LoVo (cell line): ENCODE measurements around the gene DOCK9.

ENCODE experiments used
- DNase-seq: peaks from one replicate; pipeline ENCODE4 v3.0.0-alpha.2; 2016; ENCODE audit warnings: low spot score

The DOCK9 gene

DNA sequence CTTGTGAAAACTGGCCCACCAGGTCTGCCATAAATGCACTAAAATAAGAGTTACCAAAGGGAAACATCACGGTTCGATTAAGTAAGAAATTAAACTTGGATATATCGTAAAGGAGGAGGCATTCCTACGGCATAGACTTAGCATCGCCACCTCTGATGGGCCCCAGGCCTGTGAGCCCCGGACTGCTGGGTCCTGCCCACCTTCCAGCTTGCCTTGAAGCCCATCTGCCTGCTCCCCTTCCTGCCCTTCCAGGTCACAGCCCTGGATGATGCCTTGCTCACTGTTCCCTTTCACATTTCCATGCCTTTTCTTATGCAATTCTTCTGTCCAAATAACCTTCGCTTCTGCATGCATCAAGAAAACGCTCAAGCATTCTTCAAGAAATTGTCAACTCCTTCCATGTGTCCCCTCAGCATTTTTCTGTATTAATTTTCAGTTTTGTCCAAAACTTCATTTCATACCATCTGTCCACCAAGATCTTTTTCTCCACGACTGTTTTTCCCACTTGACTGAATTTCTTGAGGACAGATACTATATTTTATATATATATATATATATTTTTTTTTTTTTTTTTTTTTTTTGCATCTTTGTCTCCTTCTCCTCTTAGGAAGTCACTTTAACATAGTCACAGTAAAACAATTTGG, 91.2 kb downstream of the DOCK9 start:
- DNase-seq = no peak

DNA sequence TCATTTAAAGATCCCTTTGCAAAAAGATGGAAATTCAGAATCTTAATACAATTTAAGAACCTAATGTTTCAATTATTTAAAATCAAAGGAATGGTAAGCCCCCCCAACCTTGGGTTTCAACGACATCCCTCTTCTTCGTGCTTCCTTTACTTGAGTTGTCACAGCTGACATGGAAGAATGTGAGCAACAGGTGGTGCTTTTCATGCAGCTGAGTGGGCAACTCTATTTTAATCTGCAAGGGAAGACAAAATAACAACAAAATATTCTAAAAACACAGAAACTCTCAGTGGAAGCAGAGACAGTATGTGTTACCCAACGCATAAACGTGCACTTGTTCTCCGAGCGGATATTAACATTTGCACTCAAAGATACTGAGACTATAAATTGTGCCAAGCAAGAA, 92.3 kb downstream of the DOCK9 start:
- DNase-seq = no peak

DNA sequence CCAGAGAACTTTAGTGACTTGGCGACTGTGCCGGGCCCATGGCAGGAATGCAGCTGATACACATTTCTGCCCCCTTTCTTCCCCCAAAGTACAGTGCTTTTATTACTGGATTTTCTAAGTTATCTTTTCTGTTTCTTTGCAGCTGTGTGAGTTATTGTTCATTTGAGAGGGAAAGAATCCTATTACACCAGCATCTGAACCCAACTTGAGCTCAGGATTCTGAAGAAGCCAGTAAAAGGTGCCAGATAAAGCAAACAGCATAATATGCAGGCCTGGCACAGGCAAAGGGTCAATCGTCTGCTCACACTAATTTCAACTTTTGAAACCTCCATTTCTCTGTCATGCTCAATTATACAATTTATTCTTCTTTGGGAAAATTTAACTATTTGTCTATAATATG, 93.9 kb downstream of the DOCK9 start:
- no peak for DNase-seq

DNA sequence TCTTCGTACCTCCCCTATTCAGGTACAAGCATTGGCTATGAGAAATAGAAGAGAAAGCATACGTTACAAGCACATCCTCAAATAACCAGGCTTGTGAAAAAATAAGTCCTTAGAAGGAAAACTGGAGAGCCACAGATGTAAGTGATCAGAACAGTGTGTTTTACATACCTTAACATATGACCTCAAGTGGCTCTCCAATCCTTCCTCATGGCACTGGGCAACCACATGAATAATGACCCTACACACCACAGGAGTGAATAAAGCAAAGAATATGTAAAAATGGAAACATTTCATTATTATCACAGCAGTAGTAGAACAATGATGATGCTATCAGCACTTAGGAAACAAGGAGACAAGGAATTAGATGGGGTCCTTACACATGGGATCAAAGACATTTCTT, 96.5 kb downstream of the DOCK9 start:
- DNase-seq = no peak

DNA sequence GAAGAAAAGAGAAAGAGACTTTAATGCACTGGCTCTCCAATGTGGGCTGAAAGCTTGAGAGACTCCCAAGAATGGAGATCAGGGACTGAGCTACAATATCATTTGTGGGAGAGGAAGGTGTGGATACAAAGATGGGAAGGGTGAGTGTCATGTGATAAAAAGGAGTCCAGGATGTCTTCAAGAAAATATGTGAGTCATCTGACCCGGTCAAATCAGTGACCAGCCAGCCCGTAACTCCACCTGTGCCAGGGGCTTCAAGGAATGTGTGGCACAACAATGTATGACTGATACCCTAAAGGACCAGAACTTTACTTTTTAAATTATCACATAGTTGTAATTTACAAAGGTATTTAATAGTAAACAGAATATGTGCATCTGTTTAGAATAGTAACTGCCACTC, 97.2 kb downstream of the DOCK9 start:
- DNase-seq = no peak

DNA sequence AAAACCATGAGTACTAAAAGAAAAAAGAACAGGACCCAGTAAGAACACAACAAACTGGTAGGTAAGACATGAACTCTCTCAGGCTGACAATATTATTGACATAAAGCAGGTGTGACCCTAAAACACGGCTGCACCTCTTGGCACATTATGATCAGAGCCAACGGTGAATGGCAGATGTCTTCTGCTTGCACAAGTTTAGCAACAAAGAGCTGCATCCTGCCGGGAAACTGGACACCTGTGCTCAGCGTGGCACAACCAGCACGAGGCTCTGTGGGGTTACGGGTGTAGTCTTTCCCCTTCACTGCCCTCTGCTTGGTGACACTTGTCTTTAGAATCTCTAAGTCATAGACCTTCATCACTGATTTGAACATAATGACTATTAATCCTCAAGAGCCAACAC, 97.9 kb downstream of the DOCK9 start:
- DNase-seq = no peak

DNA sequence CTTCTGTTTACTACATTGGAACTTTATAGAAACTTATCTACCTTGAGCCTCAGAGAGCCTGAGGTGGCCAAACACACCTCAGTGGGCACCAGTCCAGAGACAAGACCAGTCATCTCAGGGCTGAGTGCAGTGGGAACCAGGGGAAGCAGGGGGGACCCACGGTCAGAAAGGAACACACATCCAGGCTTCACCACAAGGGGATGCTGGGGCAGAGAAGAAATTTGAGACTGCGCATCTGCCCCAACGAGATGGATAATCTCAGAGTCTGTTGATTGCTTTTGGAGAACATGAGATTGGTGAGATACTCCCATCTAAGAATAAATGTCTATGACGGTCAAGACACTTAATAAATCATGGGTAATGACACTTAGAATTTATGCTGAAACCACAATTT, 98.7 kb downstream of the DOCK9 start:
- no peak for DNase-seq

DNA sequence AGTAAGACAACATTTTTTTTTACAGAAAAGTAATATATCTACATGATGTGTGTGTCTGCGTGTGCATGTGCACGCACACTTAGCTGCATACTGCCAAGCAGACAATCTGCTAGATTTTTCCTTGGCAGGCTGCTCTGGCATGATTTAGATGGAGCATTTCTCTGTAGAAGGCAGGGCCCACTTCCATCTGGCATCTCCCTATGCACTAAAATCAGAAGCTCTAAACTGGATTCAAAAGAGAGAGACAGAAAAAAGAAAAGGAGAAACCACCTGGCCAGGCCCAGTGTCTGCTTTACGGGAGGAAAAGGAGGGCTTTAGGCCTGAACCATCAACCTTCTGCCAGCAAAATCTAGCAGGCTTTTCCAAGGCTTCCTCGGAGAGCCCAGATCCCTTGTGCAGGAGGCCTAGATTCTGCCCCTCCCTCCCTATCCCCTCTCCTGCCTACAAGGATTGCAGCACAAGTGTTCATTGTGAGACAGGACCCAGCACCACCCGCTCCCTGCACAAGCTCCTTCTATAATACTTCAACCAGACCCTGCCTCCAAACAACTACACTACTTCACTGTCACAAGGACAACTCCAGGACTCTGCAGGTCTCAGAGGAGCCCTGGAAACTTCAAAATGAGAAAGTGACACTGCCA, 99.3 kb downstream of the DOCK9 start:
- DNase-seq = no peak

DNA sequence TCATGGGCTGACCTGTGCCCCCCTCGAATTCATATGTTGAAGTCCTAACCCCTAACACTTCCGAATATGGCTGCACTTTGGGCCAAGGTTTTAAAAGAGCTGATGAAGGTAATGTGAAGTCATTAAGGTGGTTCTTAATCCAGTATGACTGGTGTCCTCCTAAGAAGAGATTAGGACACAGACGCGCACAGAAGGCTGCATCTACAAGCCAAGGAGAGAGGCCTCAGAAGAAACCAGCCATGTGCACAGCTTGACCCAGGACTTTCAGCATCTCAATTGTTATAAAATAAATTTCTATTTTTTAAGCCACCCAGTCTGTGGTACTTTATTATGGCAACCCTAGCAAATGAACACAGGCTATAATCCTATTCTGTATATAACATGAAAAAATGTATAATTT, 99.9 kb downstream of the DOCK9 start:
- no peak for DNase-seq

DNA sequence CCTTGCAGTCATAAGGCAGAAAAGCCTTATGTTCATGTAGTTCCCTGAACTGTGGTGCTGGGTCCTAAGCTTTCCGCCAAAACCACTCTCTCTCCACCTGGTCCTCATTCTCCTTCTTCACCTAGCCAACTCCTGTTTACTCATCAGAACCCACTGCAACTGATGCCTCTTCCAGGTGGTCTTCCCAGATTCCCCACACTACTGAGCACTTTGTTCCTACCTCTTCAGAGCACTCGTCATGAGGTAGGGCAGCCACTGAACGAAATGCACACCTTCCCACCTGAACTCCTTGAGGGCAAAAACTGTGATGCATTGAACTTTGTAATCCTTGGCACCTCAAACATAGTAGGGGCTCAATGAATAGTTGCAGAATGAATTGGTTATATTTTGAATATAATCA, 100.4 kb downstream of the DOCK9 start:
- no peak for DNase-seq

DNA sequence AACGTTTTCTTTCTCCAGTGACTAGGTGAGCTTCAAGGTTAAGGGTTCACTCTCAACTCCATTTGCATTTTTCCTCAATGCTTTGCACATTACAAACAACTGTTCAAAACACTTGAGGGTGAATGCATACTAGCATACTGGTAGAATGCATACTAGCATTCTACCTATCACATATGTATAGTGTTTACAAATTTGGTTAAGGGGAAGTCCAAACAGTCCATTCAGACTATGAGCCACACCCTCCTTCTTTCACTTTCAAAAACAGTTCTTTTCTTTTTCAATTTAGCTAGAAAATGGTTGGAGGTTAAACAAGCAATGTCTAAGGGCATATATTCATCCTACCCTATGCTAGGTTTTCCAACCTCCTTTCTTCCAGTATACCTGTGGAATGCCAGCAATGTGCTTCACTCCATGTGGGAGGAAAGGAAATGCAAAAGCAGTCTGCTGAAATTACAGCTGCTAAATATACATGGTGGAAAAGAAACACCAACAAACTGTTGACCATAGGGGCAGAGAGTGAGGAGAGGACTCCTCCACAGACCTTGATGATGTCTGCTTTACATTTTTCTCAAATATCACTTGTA, 102.6 kb downstream of the DOCK9 start:
- no peak for DNase-seq

DNA sequence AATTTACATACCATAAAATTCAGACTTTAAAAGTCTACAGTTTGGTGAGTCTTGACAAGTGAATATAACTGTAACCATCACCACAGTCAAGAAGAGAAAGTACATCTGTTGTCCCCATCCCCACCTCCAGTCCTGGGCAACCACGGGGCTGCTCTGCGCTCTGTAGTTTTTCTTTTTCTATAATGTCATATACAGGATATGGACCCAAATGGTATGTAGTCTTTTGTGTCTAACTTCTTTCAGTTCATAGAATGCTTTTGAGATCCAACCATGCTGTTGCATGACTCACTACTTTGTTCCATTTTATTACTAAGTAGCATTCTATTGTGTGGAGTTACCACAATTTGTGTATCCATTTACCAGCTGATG, 103.9 kb downstream of the DOCK9 start:
- no peak for DNase-seq

DNA sequence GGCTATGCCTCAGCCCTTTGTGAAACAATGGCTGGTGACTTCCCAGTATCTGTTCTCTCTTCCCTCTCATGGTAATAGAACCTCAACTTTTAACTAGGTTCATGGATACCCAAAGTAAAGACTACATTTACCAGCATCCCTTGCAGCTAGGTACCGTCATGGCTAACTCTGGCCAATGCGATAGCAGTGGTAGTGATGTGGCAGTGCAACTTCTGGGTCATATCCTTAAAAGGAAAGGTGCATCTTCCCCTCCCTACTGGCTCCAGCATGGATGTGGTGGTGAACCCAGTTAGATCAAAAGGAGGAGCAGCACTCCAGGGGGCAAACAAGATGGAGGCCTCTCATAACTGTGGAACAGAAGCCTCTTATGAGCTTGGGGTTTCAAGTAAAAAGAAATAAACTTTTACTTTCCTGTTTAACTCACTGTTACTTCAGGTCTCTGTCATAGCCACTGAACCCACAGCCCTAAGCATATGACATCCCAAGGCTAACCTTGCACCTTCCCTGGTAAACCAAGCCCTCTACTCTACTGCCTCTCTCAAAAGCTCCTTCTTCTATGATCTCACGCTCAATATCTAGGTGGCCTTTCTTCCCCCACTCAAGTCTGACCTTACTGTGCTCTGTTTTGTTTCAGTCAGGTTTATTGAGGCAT, 104.4 kb downstream of the DOCK9 start:
- DNase-seq = no peak

DNA sequence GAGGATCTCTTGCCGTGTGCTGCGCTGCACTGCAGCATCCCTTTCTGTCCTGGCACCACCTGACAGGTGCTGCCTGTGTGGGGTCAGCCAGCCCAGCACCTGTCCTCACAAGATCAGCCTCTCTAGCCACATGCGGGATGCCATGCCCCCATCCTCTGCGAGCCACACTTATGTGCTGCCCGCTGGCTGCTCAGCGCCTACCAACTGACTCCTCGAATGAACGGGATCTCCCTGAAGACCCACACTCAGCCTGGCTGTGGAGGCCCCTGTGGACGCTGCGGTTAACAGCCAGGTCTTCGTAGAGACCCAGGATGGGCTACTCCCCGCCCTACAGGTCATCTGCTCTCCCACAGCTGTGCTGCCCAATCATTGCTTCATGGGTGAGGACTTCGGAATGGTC, 106.1 kb downstream of the DOCK9 start:
- no peak for DNase-seq

DNA sequence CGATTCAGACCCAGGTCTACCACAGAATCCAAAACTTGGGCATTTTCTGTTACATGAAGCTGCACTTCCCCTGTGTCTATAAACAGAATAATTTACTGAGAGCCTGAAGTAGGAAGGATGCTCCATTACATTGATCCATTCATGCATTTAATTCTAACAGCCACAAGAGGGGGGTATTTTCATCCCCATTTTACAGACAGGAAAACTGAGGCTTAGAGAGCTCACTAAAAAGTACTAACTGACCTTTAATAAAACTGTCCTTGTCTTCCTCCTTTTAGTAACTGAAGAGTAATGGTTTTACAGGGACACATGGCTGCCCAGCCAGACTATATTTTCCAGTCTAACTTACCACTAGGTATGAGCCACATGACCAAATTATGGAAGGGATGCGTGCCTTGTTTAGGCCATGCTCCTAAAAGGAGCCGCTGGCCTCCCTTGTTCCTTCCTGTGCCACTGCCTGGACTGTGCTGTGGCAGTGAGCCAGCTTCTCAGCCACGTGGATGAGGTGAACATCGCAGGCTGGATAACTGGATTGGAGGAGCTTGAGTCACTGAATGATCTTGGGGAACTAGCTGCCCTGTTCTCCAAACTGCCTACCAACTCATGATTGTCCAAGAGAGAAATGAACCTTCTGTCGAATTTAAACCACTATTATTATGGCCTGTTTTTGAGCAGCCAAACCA, 108.3 kb downstream of the DOCK9 start:
- DNase-seq = no peak

DNA sequence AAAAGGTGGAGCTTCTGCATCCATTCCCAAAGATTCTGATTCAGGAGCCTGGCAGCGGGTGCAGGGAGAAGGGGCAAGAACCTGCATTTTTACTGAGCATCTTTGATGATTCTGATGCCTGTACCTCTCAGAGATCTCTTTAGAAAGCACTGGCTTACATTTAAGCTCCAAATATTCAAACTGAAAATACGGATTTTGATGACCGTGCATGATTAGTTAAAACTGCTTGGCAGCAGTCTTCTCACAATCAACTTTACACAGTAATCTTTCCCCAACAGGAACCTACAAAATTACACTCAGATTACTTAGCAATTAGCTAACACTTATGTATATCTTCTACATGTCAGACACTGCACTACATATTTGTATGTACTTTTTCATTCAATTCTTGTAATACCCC, 108.9 kb downstream of the DOCK9 start:
- DNase-seq = no peak

DNA sequence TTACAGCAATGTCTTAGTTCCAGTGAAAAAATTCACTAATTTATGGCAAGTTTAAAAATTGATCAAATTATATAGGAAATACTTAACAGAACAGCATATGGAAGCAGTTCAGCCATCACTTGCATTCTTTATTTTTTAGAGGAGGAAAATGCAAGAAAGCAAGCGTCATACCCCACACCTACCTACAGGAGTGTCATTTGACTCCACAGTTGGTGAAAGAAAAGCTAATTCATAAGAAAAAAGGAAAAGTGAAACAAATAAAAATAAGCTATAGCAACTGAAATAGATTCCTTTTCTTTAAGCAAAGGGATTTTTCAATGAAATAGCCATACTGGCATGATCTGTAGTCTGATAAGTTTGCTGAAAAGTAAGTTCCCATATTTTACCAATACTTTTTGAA, 111.0 kb downstream of the DOCK9 start:
- DNase-seq = no peak

DNA sequence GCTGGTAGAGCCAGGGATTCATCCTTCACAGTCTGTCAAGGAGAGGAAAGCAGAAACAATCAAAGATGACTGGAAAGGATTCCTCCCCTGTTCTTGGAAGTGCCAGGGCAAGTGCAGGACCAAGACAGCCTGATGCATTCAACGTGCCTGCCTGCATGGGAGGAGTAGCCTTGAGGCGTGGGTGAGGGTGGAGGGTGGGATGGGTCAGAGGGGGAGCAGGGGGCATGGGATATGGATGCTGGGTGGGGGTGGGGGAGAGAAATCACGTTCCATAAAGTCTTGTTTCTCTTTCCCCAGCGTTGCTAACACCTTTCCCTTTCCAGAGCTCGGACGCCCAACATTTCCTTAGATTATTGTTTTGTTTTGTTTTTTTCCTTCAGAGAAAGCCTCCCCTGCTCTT, 117.4 kb downstream of the DOCK9 start:
- no peak for DNase-seq

DNA sequence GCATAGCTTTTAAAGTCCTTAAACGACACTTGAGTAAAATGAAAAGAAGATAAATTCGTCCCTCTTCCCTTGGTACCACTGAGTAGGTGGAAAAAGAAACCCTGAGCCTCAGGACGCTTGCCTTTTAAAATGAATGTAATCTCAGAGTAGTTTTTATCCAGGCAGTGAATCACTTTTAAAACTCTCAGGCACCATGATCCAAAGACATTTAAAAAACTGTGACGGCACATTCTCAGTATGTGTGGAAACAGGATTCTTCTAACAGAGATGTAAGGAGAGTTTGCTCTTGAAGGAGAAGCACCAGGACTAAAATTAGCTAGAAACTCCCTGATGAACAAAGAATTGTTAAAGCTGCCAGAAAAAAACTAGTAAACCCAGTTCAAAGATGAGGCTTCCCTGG, 119.7 kb downstream of the DOCK9 start:
- DNase-seq = no peak

DNA sequence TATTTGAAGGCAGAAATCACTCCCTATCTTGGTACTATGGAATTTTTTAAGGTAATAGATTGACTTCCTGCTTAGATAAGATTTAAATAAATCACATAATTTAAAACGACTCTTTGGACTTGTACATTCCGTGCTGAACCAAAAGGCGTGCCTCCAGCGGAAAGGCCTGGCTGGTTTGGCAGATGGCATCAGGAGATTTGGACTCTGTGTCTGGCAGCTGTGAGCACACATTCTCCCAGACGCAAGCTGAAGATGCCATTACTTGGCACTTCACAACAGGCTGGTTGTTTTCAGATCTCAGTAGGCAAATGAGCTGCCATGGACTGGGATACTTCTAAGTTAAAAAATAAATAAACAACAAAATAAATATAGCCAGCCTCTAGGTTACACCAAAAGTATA, 120.9 kb downstream of the DOCK9 start:
- no peak for DNase-seq

DNA sequence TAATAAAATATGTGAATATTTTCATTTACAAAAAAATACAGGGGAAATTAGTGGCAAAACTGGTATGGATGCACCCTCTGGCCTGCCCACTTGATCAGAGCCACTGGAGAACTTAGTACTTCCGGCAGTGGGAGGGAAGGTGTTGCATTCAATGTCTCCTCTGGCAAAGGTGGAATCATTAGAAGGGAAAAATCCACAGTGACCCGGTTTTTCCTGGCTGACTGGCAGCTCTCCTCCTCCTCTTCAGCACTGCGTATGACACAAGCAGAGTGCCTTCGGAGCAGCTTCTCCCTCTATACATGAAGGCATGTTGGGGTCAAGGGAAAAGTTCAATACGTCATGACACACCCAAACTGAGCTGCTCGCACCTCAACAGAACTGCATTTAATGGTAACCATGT, 123.4 kb downstream of the DOCK9 start:
- no peak for DNase-seq

DNA sequence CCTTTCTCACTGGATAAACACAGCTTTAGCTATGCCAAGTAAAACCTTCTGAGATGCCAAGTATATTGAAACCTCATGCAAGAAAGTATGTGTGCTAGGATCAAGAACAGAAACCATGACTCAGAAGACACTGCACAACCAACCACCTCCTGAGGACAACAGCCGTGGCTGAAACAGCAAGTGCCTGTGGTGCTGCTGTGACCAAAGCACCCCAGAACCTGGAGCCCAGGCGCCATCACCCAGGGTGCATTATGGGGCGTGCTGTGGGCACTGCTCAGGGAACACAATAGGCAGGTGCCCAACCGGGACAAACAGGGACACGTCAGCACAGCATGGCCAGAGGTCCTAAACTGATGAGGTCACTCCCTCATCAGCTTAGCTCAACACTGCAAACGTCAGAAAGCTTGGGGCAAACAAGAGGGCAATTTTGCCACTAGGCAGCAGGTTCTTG, 124.1 kb downstream of the DOCK9 start:
- no peak for DNase-seq

DNA sequence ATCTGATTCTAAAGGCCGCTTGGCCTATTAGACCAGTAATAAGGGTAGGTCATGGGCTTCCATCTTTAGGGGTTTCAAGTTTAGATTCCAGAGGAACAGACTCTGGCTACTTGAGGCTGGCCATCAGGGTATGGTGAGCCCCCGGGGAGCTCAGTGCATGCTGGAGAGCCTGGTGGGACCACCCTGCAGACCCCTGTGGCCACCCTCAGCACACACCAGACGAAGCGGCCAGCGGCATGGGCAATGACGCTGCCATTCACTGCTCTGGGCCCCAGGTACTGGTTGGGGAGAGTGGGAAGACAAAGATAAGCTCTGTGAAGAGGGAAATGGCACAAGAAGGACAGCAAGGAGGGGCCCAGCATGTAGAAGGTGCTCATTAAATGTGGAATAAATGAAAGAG, 126.6 kb downstream of the DOCK9 start:
- DNase-seq = no peak
